ENCODE data around the gene CCDC71.

GRCh38 chr3:49133226-49133951 lies 32.7 kb downstream of the CCDC71 start:
- TF ChIP-seq KLF1 (tag; IDR thresholded peaks at IDR 0.05) (no peak), RBM14 (IDR thresholded peaks at IDR 0.05; ENCODE audit: borderline replicate concordance, insufficient read depth, low read depth, low read length) (no peak)
